CD4-positive, alpha-beta T cell treated with Interleukin-15 for 4 hours (primary cell): ENCODE measurements around the gene GPX1.
"Not testable (repeated sequence)": the region's sequence is repeated elsewhere in the genome, so short reads cannot be mapped to it uniquely, and the experiment has no call there.

ENCODE experiments used
- DNase-seq: peaks from one replicate; pipeline ENCODE4 v3.0.0-alpha.2; 2020; ENCODE audit warnings: low spot score

The GPX1 gene

DNA sequence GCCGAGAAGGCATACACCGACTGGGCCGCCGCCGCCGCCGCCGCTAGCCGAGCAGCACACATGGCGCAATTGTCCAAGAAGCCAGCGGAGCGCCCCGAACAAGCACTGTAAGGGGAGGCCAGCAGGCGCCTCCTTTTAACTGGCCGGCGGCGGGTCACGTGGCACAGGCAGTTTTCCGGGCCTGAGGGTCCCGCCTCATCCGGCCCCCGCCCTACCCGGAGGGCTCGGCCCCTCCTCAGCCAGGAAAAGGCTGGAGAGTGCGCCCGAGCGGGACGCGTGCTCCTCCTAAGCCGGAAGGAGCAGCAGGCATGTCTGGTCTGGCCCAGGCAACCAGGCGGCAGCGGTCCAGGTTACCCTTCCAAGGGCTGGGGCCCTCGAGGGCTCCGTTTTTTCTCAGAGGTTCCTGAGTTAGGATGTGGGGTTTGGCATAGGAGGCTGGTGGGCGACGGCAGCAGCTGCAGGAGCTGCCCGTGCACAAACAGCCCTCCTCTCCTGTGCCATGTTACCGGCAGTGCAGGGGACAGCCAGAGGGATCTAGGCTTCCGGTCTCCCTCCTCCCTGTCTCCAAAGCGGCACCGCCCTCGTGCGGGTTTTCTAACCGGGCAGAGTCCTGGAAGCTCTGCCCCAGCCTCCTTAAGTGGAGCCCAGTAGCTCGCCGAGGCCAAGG lies at the start of gene GPX1:
Gene GPX1 (minus strand): TSS at position 137 of the 667 bp plus-strand sequence. CDS start 75 bp downstream, at position 62.
- peak; percentile 72 for DNase-seq

- no peak for DNase-seq
These were observed 48.7 kb upstream of the GPX1 start for GRCh38 chr3:49406571-49407565.

DNA sequence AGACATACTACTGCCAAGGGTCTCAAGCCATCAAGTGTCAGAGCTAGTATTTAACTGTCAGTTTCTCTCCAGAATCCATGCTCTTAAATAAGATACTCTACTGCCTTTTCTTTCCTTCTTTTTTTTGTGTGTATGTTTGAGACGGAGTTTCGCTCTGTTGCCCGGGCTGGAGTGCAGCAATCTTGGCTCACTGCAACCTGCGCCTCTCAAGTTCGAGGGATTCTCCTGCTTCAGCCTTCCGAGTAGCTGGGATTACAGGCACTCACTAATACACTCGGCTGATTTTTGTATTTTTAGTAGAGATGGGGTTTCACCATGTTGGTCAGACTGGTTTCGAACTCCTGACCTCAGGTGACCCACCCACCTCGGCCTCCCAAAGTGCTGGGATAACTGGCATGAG lies 47.4 kb upstream of the GPX1 start:
- DNase-seq, result not testable (repeated sequence)

DNA sequence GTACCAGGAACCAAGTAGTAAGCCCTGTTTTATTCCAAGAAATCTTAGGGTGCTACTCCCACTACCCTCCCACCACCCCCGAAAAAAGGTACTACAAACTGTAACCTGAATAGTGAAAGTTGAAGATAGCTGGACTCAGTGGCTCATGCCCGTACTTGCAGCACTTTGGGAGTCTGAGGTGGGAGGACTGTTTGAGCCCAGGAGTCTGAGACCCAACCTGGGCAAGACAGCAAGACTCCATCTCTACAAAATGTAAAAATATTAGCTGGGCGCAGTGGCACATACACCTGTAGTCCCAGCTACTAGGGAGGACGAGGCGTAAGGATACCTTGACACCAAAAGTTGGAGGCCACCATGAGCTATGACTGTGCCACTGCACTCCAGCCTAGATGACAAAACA lies 45.7 kb upstream of the GPX1 start:
- no peak for DNase-seq

- no peak for DNase-seq
These were observed 43.6 kb upstream of the GPX1 start for GRCh38 chr3:49401766-49402165.

DNA sequence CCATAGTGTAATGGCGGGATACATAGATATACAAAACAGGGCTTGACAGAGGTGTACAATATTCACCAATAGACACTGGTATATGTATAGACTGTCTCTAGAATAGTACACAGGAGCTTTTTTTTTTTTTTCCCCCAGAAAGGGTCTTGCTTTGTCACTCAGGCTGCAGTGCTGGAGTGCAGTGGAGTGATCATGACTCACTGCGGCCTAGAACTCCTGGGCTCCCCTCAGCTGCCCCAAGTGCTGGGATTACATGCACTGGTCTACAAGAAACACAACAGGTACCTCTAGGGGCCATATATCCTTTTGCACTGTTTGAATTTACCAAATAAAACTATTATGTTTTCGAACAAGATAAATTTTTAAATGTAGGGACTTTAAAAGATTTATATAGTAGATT lies 41.3 kb upstream of the GPX1 start:
- no peak for DNase-seq

GRCh38 chr3:49397470-49397869 lies 39.3 kb upstream of the GPX1 start:
- DNase-seq, result peak; percentile 14

GRCh38 chr3:49391310-49391709 lies 33.2 kb upstream of the GPX1 start:
- not testable (repeated sequence) for DNase-seq

- no peak for DNase-seq
These were observed 31.1 kb upstream of the GPX1 start for GRCh38 chr3:49389297-49389696.

GRCh38 chr3:49388289-49388820 lies 30.2 kb upstream of the GPX1 start:
- DNase-seq, result no peak

GRCh38 chr3:49387721-49388120 lies 29.6 kb upstream of the GPX1 start:
- DNase-seq, result no peak

DNA sequence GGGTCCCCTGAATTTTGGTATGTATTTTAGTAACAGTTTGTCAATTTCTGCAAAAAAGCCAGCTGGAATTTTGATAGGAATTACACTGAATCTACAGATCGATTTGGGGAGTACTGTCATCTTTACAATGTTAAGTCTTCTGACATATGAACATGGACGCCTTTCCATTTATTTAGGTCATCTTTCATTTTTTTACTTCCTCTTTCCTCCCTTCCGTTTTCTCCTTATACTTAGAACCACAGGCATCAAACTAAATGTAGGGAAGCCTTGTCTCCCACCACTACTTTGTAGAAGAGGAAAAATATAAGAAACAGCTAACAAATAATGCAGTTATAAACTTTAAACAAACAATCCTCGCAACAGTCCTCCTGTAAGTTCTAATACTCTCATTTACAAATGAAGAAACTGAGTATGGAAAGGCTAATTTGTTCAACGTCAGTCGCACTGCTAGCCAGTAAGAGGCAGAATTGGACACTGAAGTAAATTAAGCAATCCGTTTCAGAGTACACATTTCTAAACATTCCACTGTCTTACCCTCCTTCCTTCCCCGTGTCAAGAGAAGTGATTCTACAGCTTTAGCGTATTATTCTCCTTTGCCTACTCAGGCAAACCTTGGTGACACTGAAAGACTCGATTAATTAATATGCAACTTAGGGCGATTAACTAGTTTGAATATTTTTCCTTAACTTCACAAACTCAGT lies 28.1 kb upstream of the GPX1 start:
- no peak for DNase-seq

GRCh38 chr3:49385617-49386016 lies 27.5 kb upstream of the GPX1 start:
- DNase-seq, result no peak

- no peak for DNase-seq
These were observed 25.2 kb upstream of the GPX1 start for GRCh38 chr3:49383387-49383786.

- DNase-seq, result no peak
These were observed 20.2 kb upstream of the GPX1 start for GRCh38 chr3:49378249-49378895.

DNA sequence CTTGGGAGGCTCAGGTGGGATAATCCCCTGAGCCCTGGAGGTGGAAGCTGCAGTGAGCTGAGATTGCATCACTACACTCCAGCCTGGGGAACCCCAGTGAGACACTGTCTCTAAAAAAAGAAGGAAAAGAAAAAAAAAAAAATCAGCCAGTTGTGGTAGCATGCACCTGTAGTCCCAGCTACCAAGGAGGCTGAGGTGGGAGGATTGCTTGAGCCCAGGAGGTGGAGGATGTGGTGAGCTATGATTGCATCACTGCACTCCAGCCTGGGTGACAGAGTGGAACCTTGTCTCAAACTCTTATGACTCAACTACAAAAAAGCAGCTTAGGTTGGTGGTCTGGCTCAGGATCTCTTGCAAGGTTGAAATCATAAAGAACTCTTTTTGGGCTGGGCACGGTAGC lies 19.3 kb upstream of the GPX1 start:
- DNase-seq, result peak; percentile 45

- no peak for DNase-seq
These were observed 13.8 kb upstream of the GPX1 start for GRCh38 chr3:49371946-49372345.

DNA sequence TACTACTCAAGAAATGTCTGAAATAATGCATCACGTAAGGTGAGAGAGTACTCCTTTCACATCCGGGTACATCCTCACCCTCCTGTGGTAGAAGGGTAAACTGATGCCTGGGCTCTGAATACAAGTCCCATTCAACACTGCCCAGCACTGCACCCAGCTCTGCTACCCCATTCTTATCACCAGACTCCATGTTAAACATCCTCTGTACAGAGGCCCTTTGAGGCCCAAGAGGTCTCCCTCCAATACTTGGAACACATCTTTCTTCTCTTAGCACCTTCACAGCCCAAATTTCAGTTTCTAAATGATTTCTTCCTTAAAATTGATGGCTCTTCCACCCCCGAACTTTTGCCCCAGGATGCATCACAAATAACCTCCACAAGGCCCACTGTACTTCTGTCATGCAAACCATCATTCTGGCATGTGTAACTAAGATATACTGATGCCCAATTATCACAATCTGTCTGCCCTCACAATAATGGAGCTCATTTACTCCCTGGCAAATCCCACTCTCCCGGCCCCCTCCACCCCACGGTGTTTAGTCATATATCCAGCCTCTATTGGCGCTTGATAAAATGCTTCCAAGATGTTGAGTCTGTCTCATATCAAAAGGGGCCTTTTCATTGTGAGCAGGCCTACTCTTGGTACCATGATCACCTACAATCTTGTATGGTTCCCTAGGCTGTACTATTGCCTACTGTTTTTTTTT lies 12.6 kb upstream of the GPX1 start:
- DNase-seq, result no peak

DNA sequence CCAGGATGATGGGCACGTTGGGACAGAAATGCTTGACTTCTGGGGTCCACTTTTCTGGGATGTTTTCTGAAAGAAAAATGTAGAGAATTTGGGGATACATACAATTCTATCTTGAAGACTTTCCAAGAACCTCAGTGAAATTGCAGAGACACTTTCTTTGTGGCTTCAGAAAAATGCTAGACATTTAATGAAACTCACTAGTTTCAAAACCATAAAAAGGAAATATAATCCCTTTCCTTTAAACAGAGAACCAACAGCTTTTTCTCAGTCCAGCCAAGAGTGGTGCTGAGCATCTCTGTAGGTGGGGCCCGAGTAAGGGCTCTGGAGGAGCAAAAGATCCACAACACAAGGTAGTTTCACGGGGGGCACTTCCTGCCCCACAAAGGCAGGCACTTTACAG lies 4.4 kb upstream of the GPX1 start:
- no peak for DNase-seq

GRCh38 chr3:49359623-49360022 lies 1.5 kb upstream of the GPX1 start:
- no peak for DNase-seq

DNA sequence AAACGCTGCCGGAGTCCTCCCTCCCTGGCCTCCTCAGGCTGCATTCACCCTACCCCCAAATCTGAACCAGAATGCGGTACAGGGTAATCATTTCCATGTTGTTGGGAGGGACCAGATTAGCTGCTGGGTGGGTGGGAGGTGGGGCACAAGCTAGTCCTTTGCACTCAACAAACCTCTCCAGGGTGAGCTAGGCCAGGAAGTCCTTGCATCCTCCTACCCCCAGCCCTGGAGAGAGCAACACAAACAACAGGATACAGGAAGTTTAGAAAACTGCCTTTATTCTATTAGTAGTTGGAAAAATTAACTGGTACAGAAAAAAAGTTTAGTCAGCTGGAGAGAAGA lies 702 bp upstream of the GPX1 start:
- DNase-seq, result no peak
